ENCODE results near the gene ZNF697.
"Not testable (repeated sequence)": the region's sequence is repeated elsewhere in the genome, so short reads cannot be mapped to it uniquely, and the experiment has no call there.

ZNF697 gene

DNA sequence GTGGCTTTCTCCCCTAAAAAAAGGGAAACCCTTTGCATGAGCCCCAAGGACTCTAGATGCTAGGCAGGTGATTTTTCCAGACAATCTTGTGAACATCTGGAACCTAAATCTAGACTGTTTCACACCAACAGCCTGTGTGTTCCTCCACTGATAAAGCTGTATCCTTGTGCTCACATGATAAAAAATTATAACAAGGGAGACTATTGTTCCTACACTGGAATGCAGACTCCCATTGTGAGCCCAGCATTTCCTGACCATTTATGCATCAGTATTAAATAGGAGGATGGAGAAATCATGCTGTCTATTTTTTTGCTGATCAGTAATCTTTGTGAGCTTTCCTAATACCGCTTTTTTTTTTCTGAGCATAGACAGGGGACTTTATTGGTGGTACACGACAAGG lies 52.5 kb downstream of the ZNF697 start:
- FAIRE-seq = no peak

DNA sequence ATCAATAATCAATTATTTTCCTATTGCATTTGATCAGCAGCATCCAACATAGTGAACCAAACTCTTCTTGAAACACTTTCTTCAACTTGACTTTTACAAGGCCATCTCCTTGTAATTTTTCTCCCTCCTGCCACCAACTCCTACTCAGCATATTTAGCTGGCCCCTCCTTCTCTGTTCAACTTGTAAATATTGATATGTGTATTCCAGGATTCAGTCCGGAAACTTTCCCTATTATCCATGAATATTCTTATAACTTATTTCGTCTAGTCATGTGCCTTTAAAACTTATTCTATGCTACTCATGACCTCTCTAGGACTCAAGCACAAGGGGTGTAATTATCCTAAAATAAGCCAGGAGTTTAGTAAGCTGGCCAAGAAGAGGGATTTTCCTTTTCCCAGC lies 52.9 kb downstream of the ZNF697 start:
- no peak for FAIRE-seq

- FAIRE-seq = no peak
These were observed 53.7 kb downstream of the ZNF697 start for GRCh38 chr1:119594376-119594775.

GRCh38 chr1:119593805-119594204 lies 54.3 kb downstream of the ZNF697 start:
- FAIRE-seq = no peak

- FAIRE-seq = no peak
These were observed 57.7 kb downstream of the ZNF697 start for GRCh38 chr1:119590393-119590792.

- no peak for FAIRE-seq
These were observed 59.4 kb downstream of the ZNF697 start for GRCh38 chr1:119588621-119589020.

GRCh38 chr1:119587341-119587740 lies 60.7 kb downstream of the ZNF697 start:
- FAIRE-seq = no peak

GRCh38 chr1:119585801-119586200 lies 62.3 kb downstream of the ZNF697 start:
- FAIRE-seq = not testable (repeated sequence)

- no peak for FAIRE-seq
These were observed 65.3 kb downstream of the ZNF697 start for GRCh38 chr1:119582801-119583200.

DNA sequence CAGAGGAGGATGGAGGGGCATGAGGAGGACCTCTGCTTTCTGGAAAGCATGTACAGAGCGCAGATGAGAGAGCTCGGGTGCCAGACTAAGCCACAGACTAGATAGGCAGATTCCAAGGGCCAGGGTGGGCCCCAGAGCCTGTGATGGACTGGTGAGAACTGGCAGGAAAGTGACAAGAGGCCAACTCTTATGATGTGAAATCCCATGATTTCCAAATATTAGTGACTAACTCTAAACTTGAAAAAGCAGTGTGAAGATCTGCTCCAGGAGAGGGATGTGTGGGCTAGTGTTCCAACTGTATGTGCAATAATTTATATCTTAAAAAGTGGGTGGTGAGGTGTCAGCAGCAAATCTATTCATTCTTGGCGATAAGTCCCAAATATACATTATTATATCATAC lies 67.0 kb downstream of the ZNF697 start:
- FAIRE-seq = not testable (repeated sequence)

GRCh38 chr1:119573886-119574285 lies 74.2 kb downstream of the ZNF697 start:
- FAIRE-seq = no peak

DNA sequence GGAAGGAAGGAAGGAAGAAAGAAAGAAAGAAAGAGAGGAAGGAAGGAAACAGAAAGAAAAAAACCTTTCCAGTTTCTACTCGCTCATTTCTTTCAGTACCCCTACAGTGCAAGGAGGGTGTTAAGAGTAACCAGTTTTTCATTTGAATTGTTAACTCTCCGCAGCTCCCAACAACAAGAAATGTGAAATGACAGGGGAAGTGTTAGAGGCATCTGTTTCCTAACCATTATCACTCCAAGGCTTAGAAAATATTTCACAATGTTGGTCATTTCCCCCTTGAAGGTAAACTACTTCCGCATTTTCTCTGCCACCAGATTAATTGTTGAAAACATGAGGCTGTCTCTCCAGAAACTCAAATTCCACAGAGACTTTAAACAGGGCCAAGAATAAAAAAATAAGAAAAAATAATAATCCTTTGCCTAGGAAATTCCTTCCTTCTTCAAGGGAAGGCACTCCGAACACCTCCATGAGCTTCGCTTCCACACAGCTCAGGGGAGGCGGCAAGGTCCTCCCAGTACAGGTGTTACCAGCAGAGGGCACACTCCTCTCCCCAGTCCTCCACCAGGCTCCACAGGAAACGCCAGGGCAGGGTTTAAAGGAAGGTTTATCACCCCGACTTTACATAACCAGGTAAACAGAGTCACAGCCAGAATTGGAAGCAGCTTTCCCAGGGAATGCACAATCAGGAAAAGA lies 78.0 kb downstream of the ZNF697 start:
- not testable (repeated sequence) for FAIRE-seq

All from endometrium (tissue), 2 donors.